H1 (cell line): ENCODE results near the gene MAN1C1. TPM values are rescaled to one million over a fixed set of nuclear protein-coding genes. Genes with fewer than 3 reads are reported as not detected.

Experiments
- CTCF ChIA-PET: fragments of 300-600 bp; sonication (Branson Sonifier 250); formaldehyde crosslinking; loops from one replicate; lab custom pipeline; 2021; ENCODE audit not compliant: partially characterized antibody; lab: Charles Lee
- POLR2A ChIA-PET: fragments of 300-600 bp; sonication (Branson Sonifier 250); formaldehyde crosslinking; loops from one replicate; lab custom pipeline; 2021; ENCODE audit warnings: inconsistent platforms; ENCODE audit not compliant: partially characterized antibody; lab: Charles Lee
- DNase-seq, 2 experiments: peaks; one replicate each; pipeline versions ENCODE4 v3.0.0 to v3.0.0-alpha.2; 2010 to 2022; ENCODE audit warnings: low spot score in 2 of 2, low read depth in 1 of 2, mixed read lengths in 1 of 2
- FAIRE-seq: peaks from 2 replicates; lab custom pipeline; 2011; peaks lifted over from hg19 to GRCh38; lab: Jason Lieb, UNC
- H2AFZ ChIP-seq: 2 replicates; pipeline ENCODE4 v1.8.1; 2012; ENCODE audit warnings: low read length, inconsistent platforms
- H2AK5ac ChIP-seq: 2 replicates; pipeline ENCODE4 v1.6.1; 2013; ENCODE audit warnings: low read depth, low read length
- H2BK120ac ChIP-seq: replicated peaks from 2 replicates; pipeline ENCODE3; 2013; ENCODE audit warnings: low read depth, low read length, inconsistent platforms
- H2BK12ac ChIP-seq: 2 replicates; pipeline ENCODE4 v1.6.1; 2013; ENCODE audit warnings: low read depth, low read length
- H2BK15ac ChIP-seq: 2 replicates; pipeline ENCODE4 v1.6.1; 2013; ENCODE audit warnings: low read length
- H2BK20ac ChIP-seq: 2 replicates; pipeline ENCODE4 v1.6.1; 2013; ENCODE audit warnings: low read length
- H2BK5ac ChIP-seq: 2 replicates; pipeline ENCODE4 v1.6.1; 2013; ENCODE audit warnings: low read depth, low read length
- H3K14ac ChIP-seq: 2 replicates; pipeline ENCODE4 v1.6.1; 2013; ENCODE audit warnings: inconsistent platforms; ENCODE audit not compliant: insufficient read length
- H3K18ac ChIP-seq: 2 replicates; pipeline ENCODE4 v1.6.1; 2013; ENCODE audit warnings: low read length; ENCODE audit errors: extremely low read depth
- H3K23ac ChIP-seq: 2 replicates; pipeline ENCODE4 v1.6.1; 2013; ENCODE audit warnings: inconsistent platforms; ENCODE audit not compliant: insufficient read length
- H3K23me2 ChIP-seq: 2 replicates; pipeline ENCODE4 v1.6.1; 2013; ENCODE audit warnings: low read depth, low read length
- H3K27ac ChIP-seq: 2 replicates; pipeline ENCODE4 v1.6.1; 2011; ENCODE audit warnings: low read depth, low read length, inconsistent platforms
- H3K27me3 ChIP-seq, 4 experiments: replicated peaks in 1 of 4; 1 replicate in 1 of 4; 2 replicates in 3 of 4; pipeline versions ENCODE4 v1.6.1 to v1.8.1; 2011 to 2013; ENCODE audit warnings: low read length in 3 of 4, mild to moderate bottlenecking in 3 of 4, inconsistent platforms in 2 of 4, mixed read lengths in 2 of 4, moderate library complexity in 1 of 4; ENCODE audit not compliant: control insufficient read depth in 3 of 4, insufficient read depth in 3 of 4; ENCODE audit errors: extremely low read depth in 1 of 4
- H3K36me3 ChIP-seq, 4 experiments: 2 replicates each; pipeline versions ENCODE4 v1.6.1 to v1.8.1; 2011 to 2013; ENCODE audit warnings: mild to moderate bottlenecking in 4 of 4, low read length in 3 of 4, moderate library complexity in 2 of 4, control low read depth in 1 of 4, inconsistent platforms in 1 of 4; ENCODE audit not compliant: insufficient read depth in 4 of 4, control insufficient read depth in 2 of 4
- H3K4ac ChIP-seq: replicated peaks from 2 replicates; pipeline ENCODE3; 2013; ENCODE audit warnings: low read length, low read depth, mixed read lengths, inconsistent platforms; ENCODE audit not compliant: insufficient read length
- H3K4me1 ChIP-seq, 4 experiments: replicated peaks in 1 of 4; 1 replicate in 1 of 4; 2 replicates in 3 of 4; pipeline versions ENCODE4 v1.6.1 to v1.8.1; 2011 to 2013; ENCODE audit warnings: low read length in 3 of 4, inconsistent platforms in 2 of 4, mixed read lengths in 1 of 4; ENCODE audit not compliant: insufficient read depth in 4 of 4, control insufficient read depth in 3 of 4
- H3K4me2 ChIP-seq, 2 experiments: 2 replicates each; pipeline versions ENCODE4 v1.6.1 to v1.8.1; 2011 to 2013; ENCODE audit warnings: low read depth in 2 of 2, low read length in 2 of 2, control low read depth in 1 of 2, inconsistent platforms in 1 of 2, mild to moderate bottlenecking in 1 of 2; ENCODE audit not compliant: insufficient read depth in 1 of 2
- H3K4me3 ChIP-seq, 4 experiments: fragments of 200-600, 300-600 bp in 1 of 4; sonication (generic), shearing (Covaris generic), sonication (Bioruptor Twin) in 1 of 4; 2 replicates each; pipeline versions ENCODE4 v1.5.1 to v1.8.1; 2011 to 2016; ENCODE audit warnings: low read length in 4 of 4, low read depth in 3 of 4, control low read depth in 2 of 4, inconsistent platforms in 2 of 4, mild to moderate bottlenecking in 2 of 4, mixed read lengths in 1 of 4, moderate library complexity in 1 of 4; ENCODE audit not compliant: insufficient read depth in 2 of 4; ENCODE audit errors: extremely low read depth in 1 of 4
- H3K56ac ChIP-seq: replicated peaks from 2 replicates; pipeline ENCODE3; 2013; ENCODE audit warnings: low read depth, mild to moderate bottlenecking, mixed read lengths, low read length, inconsistent platforms; ENCODE audit not compliant: insufficient read length
- H3K79me1 ChIP-seq: 2 replicates; pipeline ENCODE4 v1.6.1; 2013; ENCODE audit warnings: low read depth, low read length, control low read depth
- H3K79me2 ChIP-seq, 2 experiments: 2 replicates each; pipeline versions ENCODE4 v1.6.1 to v1.8.1; 2012 to 2013; ENCODE audit warnings: low read length in 2 of 2, mild to moderate bottlenecking in 2 of 2, inconsistent platforms in 1 of 2; ENCODE audit not compliant: insufficient read depth in 2 of 2, control insufficient read depth in 1 of 2
- H3K9ac ChIP-seq, 4 experiments: replicated peaks in 1 of 4; 1 replicate in 1 of 4; 2 replicates in 3 of 4; pipeline versions ENCODE4 v1.6.1 to v1.8.1; 2011 to 2013; ENCODE audit warnings: low read depth in 3 of 4, low read length in 3 of 4, control low read depth in 2 of 4, mild to moderate bottlenecking in 2 of 4, moderate library complexity in 2 of 4, inconsistent platforms in 1 of 4; ENCODE audit errors: extremely low read depth in 1 of 4
- H3K9me3 ChIP-seq, 2 experiments: 2 replicates each; pipeline versions ENCODE4 v1.6.1 to v1.8.1; 2012 to 2013; ENCODE audit warnings: mild to moderate bottlenecking in 2 of 2, moderate library complexity in 2 of 2, control low read depth in 1 of 2, inconsistent platforms in 1 of 2, low read depth in 1 of 2, low read length in 1 of 2, mixed read lengths in 1 of 2; ENCODE audit not compliant: insufficient read depth in 2 of 2
- H4K20me1 ChIP-seq, 2 experiments: replicated peaks in 1 of 2; 2 replicates each; pipeline versions ENCODE3 to v1.8.1; 2011 to 2013; ENCODE audit warnings: inconsistent platforms in 2 of 2, low read length in 2 of 2, mild to moderate bottlenecking in 1 of 2; ENCODE audit not compliant: insufficient read depth in 2 of 2, control insufficient read depth in 1 of 2
- H4K5ac ChIP-seq: 2 replicates; pipeline ENCODE4 v1.6.1; 2013; ENCODE audit warnings: low read length, low read depth, mixed read lengths, inconsistent platforms; ENCODE audit not compliant: insufficient read length
- H4K8ac ChIP-seq: 2 replicates; pipeline ENCODE4 v1.8.0; 2013; ENCODE audit warnings: mild to moderate bottlenecking, moderate library complexity, low read length, inconsistent platforms; ENCODE audit not compliant: insufficient read depth; ENCODE audit errors: extremely low read depth
- H4K91ac ChIP-seq: replicated peaks from 2 replicates; pipeline ENCODE3; 2013; ENCODE audit warnings: low read length, mixed read lengths, inconsistent platforms; ENCODE audit not compliant: insufficient read length
- ASH2L ChIP-seq: fragments of 200-600, 300-600 bp; sonication (generic); IDR thresholded peaks from one replicate; pipeline ENCODE4 v1.7.1; 2017; ENCODE audit warnings: low read length
- CBX8 ChIP-seq: fragments of 300-800, 300-1000 bp; sonication (generic); IDR thresholded peaks from 2 replicates; pipeline ENCODE4 v1.7.1; 2016; ENCODE audit warnings: low read depth, low read length, borderline replicate concordance
- EGR1 ChIP-seq: IDR thresholded peaks from 2 replicates; pipeline ENCODE4 v1.6.1; 2011; ENCODE audit warnings: low read depth, low read length, borderline replicate concordance
- GABPA ChIP-seq: IDR thresholded peaks from 2 replicates; pipeline ENCODE4 v1.6.1; 2011; ENCODE audit warnings: mild to moderate bottlenecking, low read length, moderate library complexity, borderline replicate concordance; ENCODE audit not compliant: insufficient read depth
- GTF2F1 ChIP-seq: IDR thresholded peaks from 2 replicates; pipeline ENCODE4 v1.6.1; 2012; ENCODE audit warnings: low read depth, low read length, improper control_type of control experiment, borderline replicate concordance
- HDAC6 ChIP-seq: IDR thresholded peaks from one replicate; pipeline ENCODE4 v1.7.1; 2012; ENCODE audit warnings: low read depth, mild to moderate bottlenecking, inconsistent platforms, low read length, moderate library complexity
- KDM4A ChIP-seq: IDR thresholded peaks from one replicate; pipeline ENCODE4 v1.7.1; 2012; ENCODE audit warnings: low read depth, mild to moderate bottlenecking, moderate library complexity, low read length, inconsistent platforms; ENCODE audit not compliant: severe bottlenecking
- MAX ChIP-seq: IDR thresholded peaks from 2 replicates; pipeline ENCODE4 v1.6.1; 2012; ENCODE audit warnings: inconsistent platforms
- NANOG ChIP-seq: IDR thresholded peaks from 2 replicates; pipeline ENCODE4 v1.6.1; 2011; ENCODE audit warnings: low read length, low read depth, mild to moderate bottlenecking, inconsistent platforms; ENCODE audit not compliant: insufficient read depth, poor library complexity, severe bottlenecking
- PHF8 ChIP-seq: fragments of 200-600 bp; sonication (generic); conservative IDR thresholded peaks from 2 replicates; pipeline ENCODE4 v1.7.1; 2012; ENCODE audit warnings: low read depth, mild to moderate bottlenecking, inconsistent platforms, low read length, moderate library complexity
- POLR2A ChIP-seq, 2 experiments: IDR thresholded peaks; 1 replicate in 1 of 2; 2 replicates in 1 of 2; pipeline ENCODE4 v1.6.1; 2011; ENCODE audit warnings: low read depth in 2 of 2, low read length in 2 of 2, mild to moderate bottlenecking in 2 of 2; ENCODE audit errors: control extremely low read depth in 1 of 2
- SAP30 ChIP-seq: fragments of 300-600 bp; sonication (generic); IDR thresholded peaks from 2 replicates; pipeline ENCODE4 v1.7.1; 2012; ENCODE audit warnings: low read length, moderate library complexity, mild to moderate bottlenecking, inconsistent platforms; ENCODE audit not compliant: insufficient read depth, insufficient replicate concordance
- SIX5 ChIP-seq: IDR thresholded peaks from 2 replicates; pipeline ENCODE4 v1.6.1; 2011; ENCODE audit warnings: mild to moderate bottlenecking, low read depth, low read length
- TCF12 ChIP-seq: IDR thresholded peaks from 2 replicates; pipeline ENCODE4 v1.6.1; 2011; ENCODE audit warnings: low read depth, mild to moderate bottlenecking, low read length
- YY1 ChIP-seq: IDR thresholded peaks from 2 replicates; pipeline ENCODE4 v1.6.1; 2011; ENCODE audit warnings: low read depth, mild to moderate bottlenecking, low read length
- WGBS, 2 experiments: shearing (Covaris generic) in 1 of 2; methylation state at CpG; one replicate each; pipeline versions ENCODE4 v1.1.6 to v1.1.7; 2013 to 2015; ENCODE audit warnings: low lambda C conversion rate in 2 of 2, mixed read lengths in 2 of 2, inconsistent platforms in 1 of 2, low coverage in 1 of 2, missing lambda C conversion rate in 1 of 2; ENCODE audit not compliant: insufficient replicate concordance in 2 of 2, insufficient coverage in 1 of 2, insufficient read length in 1 of 2; ENCODE audit errors: extremely low coverage in 1 of 2, missing lambda C conversion rate in 1 of 2; 5-methylcytosine and 5-hydroxymethylcytosine counted together
- polyA plus RNA-seq, 7 experiments: library from polyadenylated mRNA; depleted of rRNA in 3 of 7; stranded (reverse) in 5 of 7; unstranded in 2 of 7; fragments of >200 nt in 5 of 7; fragments of 200-250 nt in 2 of 7; gene quantifications; 1 replicate in 5 of 7; 2 replicates in 1 of 7; 4 replicates in 1 of 7; pipeline versions ENCODE4 v1.2.1 to v1.2.3, GENCODE V29; 2011 to 2013; ENCODE audit warnings: missing spikeins in 2 of 7, mixed read lengths in 2 of 7
- total RNA-seq: library from RNA; stranded (reverse); fragmentation: NEBNext Ultra II Directional; extraction: Animal tissue kit (Norgen Biotek cat#: 25700); gene quantifications from 2 replicates; pipeline ENCODE4 v1.2.1, GENCODE V29; 2021

The MAN1C1 gene
- total and polyA plus RNA-seq, 2 of the 8 experiments (the other 6 are each of a cell fraction or from before 2014, with no cell fraction given), result 7.8 to 15.2 TPM

- FAIRE-seq, result no peak
- 88% methylated on average over 5 of the region's 5 CpGs; no CpG with 5 or more reads in 1 of the 2 experiments for WGBS, 2 experiments
- H3K56ac ChIP-seq, result no peak overlapping the region
- TF ChIP-seq MAX (no peak), HDAC6 (no peak), CBX8 (no peak), YY1 (no peak), SAP30 (no peak), NANOG (no peak), EGR1 (no peak), TCF12 (no peak), SIX5 (no peak), KDM4A (no peak), GABPA (no peak), POLR2A (IDR thresholded peaks at IDR 0.05; ENCODE audit: control extremely low read depth in 1 of 2, low read depth in 2 of 2, low read length in 2 of 2) (no peak), ASH2L (no peak), GTF2F1 (no peak), PHF8 (no peak)
Measured at GRCh38 chr1:25650289-25650576, 33.6 kb downstream of the MAN1C1 start.

More at GRCh38 chr1:25650289-25650576, 33.6 kb downstream of the MAN1C1 start:
- no peak overlapping the region for H3K14ac ChIP-seq
- peak in 1 of 2 experiments; percentile 29 for DNase-seq
- H3K4me3 ChIP-seq, result no peak overlapping the region
- ChIA-PET POLR2A (interaction anchor here (0.6 kb wide), 1 partner anchor 1775 kb away, joined by 3 read pairs; no protein-coding TSS in a partner anchor), CTCF (interaction anchor here (0.6 to 1.8 kb wide), 5 partner anchors 9 to 160 kb away, joined by 3 to 5 read pairs (median 3); no protein-coding TSS in a partner anchor)
- no peak overlapping the region for H3K9ac ChIP-seq
- no peak overlapping the region for H2AFZ ChIP-seq
- no peak overlapping the region for H3K4ac ChIP-seq
- H3K23me2 ChIP-seq, result no peaks in the 10 kb centered on the region
- no peak overlapping the region for H2BK120ac ChIP-seq
- no peak overlapping the region for H4K5ac ChIP-seq
- H3K36me3 ChIP-seq, result no peaks in the 10 kb centered on the region
- H3K18ac ChIP-seq, result no peak overlapping the region
- H3K79me1 ChIP-seq, result peaks cover 6% of the 10 kb centered on the region; the same call in 1 of the 2 replicates
- no peaks in the 10 kb centered on the region for H3K79me2 ChIP-seq
- no peaks in the 10 kb centered on the region for H3K4me1 ChIP-seq
- no peaks in the 10 kb centered on the region for H3K27me3 ChIP-seq
- H2BK5ac ChIP-seq, result no peak overlapping the region
- no peak overlapping the region for H4K91ac ChIP-seq
- no peak overlapping the region for H4K8ac ChIP-seq
- H2BK20ac ChIP-seq, result no peak overlapping the region
- peaks cover 0 to 2% of the 10 kb centered on the region in 2 experiments for H4K20me1 ChIP-seq
- H2AK5ac ChIP-seq, result no peak overlapping the region
- H3K4me2 ChIP-seq, result no peak overlapping the region
- no peak overlapping the region for H3K23ac ChIP-seq
- no peak overlapping the region for H3K27ac ChIP-seq
- no peak overlapping the region for H2BK15ac ChIP-seq
- H3K9me3 ChIP-seq, result no peaks in the 10 kb centered on the region
- H2BK12ac ChIP-seq, result no peak overlapping the region
